Epithelial cell of proximal tubule (primary cell): ENCODE results near the gene FHIP1B. TPM values are rescaled to one million over a fixed set of nuclear protein-coding genes. Genes with fewer than 3 reads are reported as not detected.

Source experiments
- DNase-seq: peaks from one replicate; pipeline ENCODE4 v3.0.0-alpha.2; 2011; ENCODE audit warnings: low read depth
- H3K4me3 ChIP-seq: 2 replicates; pipeline ENCODE4 v1.5.1; 2011; ENCODE audit warnings: low read depth, mild to moderate bottlenecking, low read length
- CTCF ChIP-seq: conservative IDR thresholded peaks from 2 replicates; pipeline ENCODE4 v1.5.1; 2012; ENCODE audit warnings: low read depth, mild to moderate bottlenecking, low read length
- total RNA-seq: library from RNA; depleted of rRNA; stranded (reverse); fragments of >200 nt; gene quantifications from 2 replicates; pipeline ENCODE4 v1.2.3, GENCODE V29; 2015

Gene FHIP1B
- total RNA-seq, 1 donor from 2014 or later, result 9.6 TPM

DNA sequence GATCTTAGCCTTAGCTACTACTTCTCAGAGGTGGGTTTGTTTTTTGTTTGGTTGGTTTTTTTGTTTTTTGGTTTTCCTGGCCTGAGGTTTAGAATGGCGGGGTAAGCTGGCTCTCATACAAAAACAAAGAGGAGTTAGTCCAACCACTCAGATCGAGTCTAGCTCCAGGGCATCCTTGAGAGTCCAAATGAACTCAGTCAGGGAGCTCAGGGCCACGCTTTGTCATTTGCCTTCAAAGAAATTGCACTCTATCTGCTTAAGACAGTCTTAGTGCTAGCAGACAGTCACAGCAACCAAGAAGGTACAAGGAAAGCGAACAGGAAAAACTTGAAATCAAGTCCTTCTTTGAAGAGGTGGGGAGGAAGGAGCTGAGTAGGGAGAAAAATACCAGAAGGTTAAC lies 17.9 kb downstream of the FHIP1B start:
- H3K4me3 ChIP-seq, result no peak overlapping the region
- DNase-seq, result no peak
- no peak for TF ChIP-seq CTCF

GRCh38 chr11:6214530-6214929 lies 19.9 kb downstream of the FHIP1B start:
- TF ChIP-seq CTCF, result no peak
- no peak for DNase-seq
- no peak overlapping the region for H3K4me3 ChIP-seq

GRCh38 chr11:6210274-6210955 lies 24.0 kb downstream of the FHIP1B start:
- no peak for DNase-seq
- TF ChIP-seq CTCF, result no peak
- H3K4me3 ChIP-seq, result no peak overlapping the region

DNA sequence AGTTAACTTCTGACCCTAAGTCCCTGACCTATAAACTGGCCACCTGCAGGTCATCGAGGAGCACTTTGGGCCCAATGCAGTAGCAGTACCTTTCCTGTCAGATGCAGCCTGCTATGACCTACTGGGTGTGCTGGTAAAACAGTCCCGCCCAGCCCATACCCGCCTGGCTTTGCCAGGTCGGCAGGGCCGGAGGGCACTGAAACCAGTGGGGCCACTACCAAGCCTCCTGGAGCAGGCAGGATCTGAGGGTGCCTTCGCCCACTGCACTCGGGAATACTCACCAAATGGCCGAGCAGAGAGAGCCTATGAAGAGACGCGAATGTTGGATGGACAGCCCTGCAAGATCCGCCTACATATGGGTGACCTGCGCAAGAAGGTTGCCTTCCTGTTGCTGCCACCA lies 24.6 kb downstream of the FHIP1B start:
- DNase-seq, result no peak
- H3K4me3 ChIP-seq, result no peak overlapping the region
- no peak for TF ChIP-seq CTCF

- TF ChIP-seq CTCF, result no peak
- DNase-seq, result no peak
- H3K4me3 ChIP-seq, result no peak overlapping the region
Observed at GRCh38 chr11:6206456-6207180, 27.8 kb downstream of the FHIP1B start.

GRCh38 chr11:6205366-6205765 lies 29.1 kb downstream of the FHIP1B start, which contains the start of gene C11orf42:
C11orf42 (plus strand) TSS chr11:6205557; CDS start chr11:6205616, 59 bp downstream.
- H3K4me3 ChIP-seq, result no peak within 1 kb of the TSS
- no peak for DNase-seq
- TF ChIP-seq CTCF, result no peak

DNA sequence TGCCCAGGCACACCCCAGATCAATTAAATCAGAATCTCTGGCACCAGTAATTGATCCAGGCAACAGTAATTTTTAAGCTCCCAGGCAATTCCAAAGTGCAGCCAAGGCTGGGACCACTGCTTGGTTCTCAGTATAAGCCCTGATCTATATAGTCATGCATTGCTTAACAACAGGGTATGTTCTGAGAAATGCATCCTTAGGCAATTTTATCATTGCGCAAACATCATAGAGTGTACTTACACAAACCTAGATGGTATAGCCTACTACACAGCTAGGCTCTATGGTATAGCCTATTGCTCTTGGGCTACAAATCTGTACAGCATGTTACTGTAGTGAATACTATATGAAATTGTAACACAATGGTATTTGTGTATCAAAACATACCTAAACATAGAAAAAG lies 29.7 kb downstream of the FHIP1B start:
- DNase-seq, result no peak
- TF ChIP-seq CTCF, result no peak
- H3K4me3 ChIP-seq, result no peak overlapping the region
